Measurements from ENCODE around the gene ATPAF1. TPM values are rescaled to one million over a fixed set of nuclear protein-coding genes. Genes with fewer than 3 reads are reported as not detected.

Gene ATPAF1
- total RNA-seq, 3 donors from 2014 or later, result 42.3 to 68.8 (median 44.8) TPM

- Histone ChIP-seq H3K9me3 (no peaks in the 10 kb centered on the region), H3K4me3 (peak overlapping the region; percentile 65 to 91 (median 80)), H3K36me3 (no peaks in the 10 kb centered on the region), H3K27me3 (no peaks in the 10 kb centered on the region), H3K4me1 (peaks cover 0 to 20% of the 10 kb centered on the region in 2 donors), H3K27ac (peak overlapping the region; percentile 91 to 93)
- DNase-seq (ENCODE audit: low spot score in 2 of 2), result no peak
- intact Hi-C loops (cut with DNase I; ENCODE audit: low total_unique reads), result no loop called here
- TF ChIP-seq CTCF (IDR thresholded peaks at IDR 0.05) (no peak), POLR2AphosphoS5 (IDR thresholded peaks at IDR 0.05) (no peak), POLR2A (IDR thresholded peaks at IDR 0.05) (no peak)
Measured at GRCh38 chr1:46615735-46616134, 52.4 kb downstream of the ATPAF1 start.

- H3K36me3 ChIP-seq, result no peaks in the 10 kb centered on the region
- no peaks in the 10 kb centered on the region for H3K27me3 ChIP-seq
- peak overlapping the region; percentile 51 to 93 for H3K27ac ChIP-seq
- TF ChIP-seq POLR2A (IDR thresholded peaks at IDR 0.05), result no peak
- H3K9me3 ChIP-seq, result no peaks in the 10 kb centered on the region
- peaks cover 0 to 20% of the 10 kb centered on the region in 2 donors for H3K4me1 ChIP-seq
- no peak for DNase-seq (ENCODE audit: low spot score in 2 of 2)
- peak overlapping the region; percentile 65 to 91 (median 80) for H3K4me3 ChIP-seq
- intact Hi-C loops (cut with DNase I; ENCODE audit: low total_unique reads), result no loop called here
Measured at GRCh38 chr1:46615088-46615487, 53.1 kb downstream of the ATPAF1 start.

DNA sequence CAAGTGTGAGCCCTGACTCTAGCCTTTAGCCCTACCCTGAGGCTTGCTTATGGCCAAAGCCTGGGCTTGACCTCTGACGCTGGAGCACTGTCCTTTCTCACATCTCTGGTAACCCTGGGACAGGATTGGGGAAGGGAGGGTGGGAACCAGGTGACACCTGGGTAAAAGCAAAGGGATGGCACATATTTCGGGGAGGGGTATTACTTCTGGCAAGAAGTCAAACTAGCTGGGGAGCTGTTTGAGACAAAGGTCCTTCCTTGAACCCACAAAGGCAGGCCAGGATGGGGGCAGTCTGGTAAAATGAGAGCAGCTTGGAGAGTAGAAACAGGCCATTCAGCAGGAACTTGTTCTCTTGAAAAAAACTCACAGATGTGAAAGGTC, 53.6 kb downstream of the ATPAF1 start:
- H3K4me1 ChIP-seq, result peaks cover 0 to 20% of the 10 kb centered on the region in 2 donors
- intact Hi-C loops (cut with DNase I; ENCODE audit: low total_unique reads), result no loop called here
- DNase-seq (ENCODE audit: low spot score in 2 of 2), result no peak
- no peak for TF ChIP-seq POLR2AphosphoS5 (IDR thresholded peaks at IDR 0.05)
- TF ChIP-seq POLR2A (IDR thresholded peaks at IDR 0.05), result no peak
- no peak for TF ChIP-seq CTCF (IDR thresholded peaks at IDR 0.05)
- no peaks in the 10 kb centered on the region for H3K36me3 ChIP-seq
- peak overlapping the region; percentile 42 to 51 for H3K27ac ChIP-seq
- peak overlapping the region in 1 of 3 donors; percentile 80 for H3K4me3 ChIP-seq
- no peaks in the 10 kb centered on the region for H3K9me3 ChIP-seq
- no peaks in the 10 kb centered on the region for H3K27me3 ChIP-seq

DNA sequence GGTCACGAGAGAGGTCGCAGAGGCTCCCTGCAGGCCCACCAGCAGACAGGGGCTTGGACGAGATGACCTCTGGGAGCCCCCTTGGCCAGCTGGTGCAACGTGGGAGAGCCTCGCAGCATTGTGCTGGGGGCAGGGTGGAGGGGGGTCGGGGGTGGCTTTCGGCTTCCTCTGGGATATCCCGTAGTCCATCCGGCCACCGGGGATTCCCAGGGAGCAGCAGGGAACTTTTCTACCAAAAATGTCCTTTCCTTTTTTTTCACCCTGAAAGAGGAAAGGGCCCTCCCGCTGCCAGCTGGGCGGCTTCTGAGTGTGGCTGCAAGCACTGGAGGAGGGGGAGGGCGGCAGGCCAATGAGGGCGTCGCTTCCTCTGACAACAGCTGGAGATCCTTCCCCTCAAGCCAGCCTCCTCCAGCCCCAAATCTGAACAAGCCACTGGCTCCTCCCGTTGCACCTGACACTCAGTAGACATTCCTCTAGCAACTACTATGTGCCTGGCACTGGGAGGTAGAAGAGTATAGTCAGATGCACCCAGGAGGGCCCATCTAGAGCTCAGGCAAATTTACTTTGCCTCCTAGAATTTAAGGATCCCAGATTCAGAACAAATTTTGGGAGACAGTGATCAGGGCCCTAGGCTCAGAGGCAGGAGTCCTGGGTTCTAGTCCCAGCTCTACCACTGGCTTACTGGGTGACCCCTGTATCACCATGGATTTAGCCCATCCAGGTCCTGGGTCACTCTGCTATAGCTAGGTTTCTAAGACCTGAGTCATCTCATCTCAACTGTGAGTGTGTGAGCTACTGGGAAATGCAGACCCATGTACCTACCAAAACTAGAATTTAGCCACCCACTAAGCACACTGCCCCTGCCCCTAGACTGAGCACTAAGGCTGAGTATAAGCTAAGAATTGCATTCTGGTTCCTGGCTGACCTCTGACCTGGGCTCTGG, 54.2 kb downstream of the ATPAF1 start:
- peak overlapping the region; percentile 42 to 51 for H3K27ac ChIP-seq
- H3K9me3 ChIP-seq, result no peaks in the 10 kb centered on the region
- DNase-seq (ENCODE audit: low spot score in 2 of 2), result peak; percentile 73 to 75
- H3K27me3 ChIP-seq, result no peaks in the 10 kb centered on the region
- intact Hi-C loops (cut with DNase I; ENCODE audit: low total_unique reads), result no loop called here
- no peaks in the 10 kb centered on the region for H3K36me3 ChIP-seq
- TF ChIP-seq POLR2AphosphoS5 (IDR thresholded peaks at IDR 0.05) (no peak), POLR2A (IDR thresholded peaks at IDR 0.05) (no peak), CTCF (IDR thresholded peaks at IDR 0.05) (no peak)
- peak overlapping the region; percentile 3 to 80 (median 22) for H3K4me3 ChIP-seq
- peaks cover 0 to 20% of the 10 kb centered on the region in 2 donors for H3K4me1 ChIP-seq

GRCh38 chr1:46612937-46613660, 55.1 kb downstream of the ATPAF1 start:
- Histone ChIP-seq H3K4me3 (peak overlapping the region; percentile 3 to 52 (median 22)), H3K9me3 (no peaks in the 10 kb centered on the region), H3K4me1 (peaks cover 0 to 20% of the 10 kb centered on the region in 2 donors), H3K36me3 (no peaks in the 10 kb centered on the region), H3K27ac (peak overlapping the region; percentile 42 to 51), H3K27me3 (no peaks in the 10 kb centered on the region)
- no peak for TF ChIP-seq POLR2AphosphoS5 (IDR thresholded peaks at IDR 0.05)
- no peak for TF ChIP-seq CTCF (IDR thresholded peaks at IDR 0.05)
- no peak for TF ChIP-seq POLR2A (IDR thresholded peaks at IDR 0.05)
- no peak for DNase-seq (ENCODE audit: low spot score in 2 of 2)
- intact Hi-C loops (cut with DNase I; ENCODE audit: low total_unique reads), result no loop called here
